Activated T-cell treated with anti-CD3 and anti-CD28 coated beads for 4 hours (primary cell): ENCODE data around the gene BARD1.
"Not testable (repeated sequence)": the region's sequence is repeated elsewhere in the genome, so short reads cannot be mapped to it uniquely, and the experiment has no call there.

Experiments used
- DNase-seq: peaks from one replicate; pipeline ENCODE4 v3.0.0-alpha.2; 2020

The BARD1 gene

DNA sequence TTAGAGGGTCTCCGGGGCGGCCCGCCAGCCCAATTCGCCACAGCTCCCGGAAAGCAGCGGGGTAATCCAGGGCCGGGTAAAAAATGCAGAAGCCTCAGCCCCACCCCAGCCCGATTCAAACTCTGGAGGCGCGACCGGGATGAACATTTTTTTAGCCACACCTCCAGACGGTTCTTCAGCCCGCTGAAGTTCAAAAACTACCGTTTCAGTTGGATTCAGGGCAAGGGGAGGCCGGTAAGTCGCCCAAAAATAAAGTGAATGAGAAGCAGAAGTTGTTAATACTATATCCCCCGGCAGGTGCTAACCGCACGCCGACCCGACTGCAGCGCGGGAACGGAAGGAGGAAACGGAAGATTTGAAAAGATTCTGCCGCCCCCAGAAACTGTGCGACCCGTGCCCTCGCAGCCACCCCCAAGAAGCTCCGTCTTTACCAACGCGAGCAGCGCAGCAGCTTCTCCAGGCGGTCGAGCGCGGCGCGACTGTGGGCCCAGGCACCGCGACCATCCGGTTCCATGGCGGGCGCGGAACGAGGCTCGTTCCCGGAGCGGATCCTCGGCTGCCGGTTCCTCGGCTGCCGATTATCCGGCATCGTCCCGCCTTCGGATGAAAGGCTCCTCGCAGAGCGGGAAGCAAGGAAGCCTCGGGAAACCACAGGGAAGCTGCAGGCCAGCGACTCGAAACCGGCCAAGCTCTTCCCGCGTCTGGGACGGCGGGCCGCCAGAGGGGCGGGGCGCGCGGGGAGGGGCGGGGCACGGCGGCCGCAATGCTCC is at the start of gene BARD1:
Gene BARD1 (minus strand): TSS at position 703 of the 770 bp plus-strand sequence. CDS start 114 bp downstream, at position 589.
- peak; percentile 45 for DNase-seq

- no peak for DNase-seq
These were observed 46.7 kb upstream of the BARD1 start for GRCh38 chr2:214856137-214856536.

DNA sequence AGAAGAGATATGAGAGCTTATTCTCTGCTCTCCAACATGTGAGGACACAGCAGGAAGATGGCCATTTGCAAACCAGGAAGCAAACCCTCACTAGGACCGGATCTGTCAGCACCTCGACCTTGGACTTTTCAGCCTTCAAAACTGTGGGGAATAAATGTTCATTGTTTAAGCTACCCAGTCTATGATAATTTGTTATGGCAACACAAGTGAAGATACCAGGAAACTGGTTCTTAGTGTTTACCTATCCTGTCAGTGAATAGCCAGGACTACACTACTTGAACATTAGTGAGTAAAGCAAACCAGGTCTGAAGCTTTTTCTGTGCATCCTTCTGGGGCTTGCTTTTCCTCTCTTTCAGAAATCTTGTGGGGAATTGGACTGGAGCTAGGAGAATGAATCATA is 44.4 kb upstream of the BARD1 start:
- no peak for DNase-seq

DNA sequence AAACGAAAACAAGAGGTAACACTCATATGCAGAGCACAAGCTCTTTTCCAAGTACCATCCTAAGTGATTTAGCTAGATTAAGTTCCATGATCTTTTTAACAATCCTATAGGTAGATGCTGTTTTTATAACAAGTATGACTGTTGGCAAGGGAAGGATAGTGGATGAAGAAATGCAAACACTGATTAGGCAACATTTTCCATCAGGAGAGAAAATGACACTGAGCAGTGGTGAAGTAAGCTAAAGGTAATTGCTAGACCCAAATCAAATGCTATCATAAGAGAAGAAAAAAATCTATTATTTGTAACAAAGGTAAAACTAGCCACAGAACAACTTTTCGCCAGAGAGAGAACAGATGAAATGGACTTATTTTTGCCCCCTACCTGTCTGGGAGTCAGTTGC is 34.3 kb upstream of the BARD1 start:
- DNase-seq: no peak

GRCh38 chr2:214839464-214839863 is 30.0 kb upstream of the BARD1 start:
- DNase-seq: no peak

DNA sequence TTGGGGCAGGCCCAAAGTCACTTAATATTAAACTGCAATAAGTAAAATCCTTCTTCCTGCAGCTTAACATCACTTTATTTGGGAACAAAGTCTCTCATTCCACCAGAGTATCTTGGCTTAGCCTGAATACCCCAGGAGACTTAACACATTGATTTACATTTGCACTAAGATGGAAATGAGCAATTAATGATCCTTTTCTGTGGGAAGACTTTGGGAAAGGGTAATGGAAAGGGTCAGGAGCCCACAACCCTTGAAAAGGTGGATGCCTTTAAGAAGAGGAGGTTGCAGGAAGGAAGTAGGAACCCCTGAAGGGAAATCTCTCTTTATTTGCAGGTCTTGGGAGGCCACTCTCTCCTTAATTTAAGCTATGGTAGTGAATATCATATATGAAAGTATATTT is 28.0 kb upstream of the BARD1 start:
- no peak for DNase-seq

GRCh38 chr2:214836568-214836967 is 27.1 kb upstream of the BARD1 start:
- no peak for DNase-seq

DNA sequence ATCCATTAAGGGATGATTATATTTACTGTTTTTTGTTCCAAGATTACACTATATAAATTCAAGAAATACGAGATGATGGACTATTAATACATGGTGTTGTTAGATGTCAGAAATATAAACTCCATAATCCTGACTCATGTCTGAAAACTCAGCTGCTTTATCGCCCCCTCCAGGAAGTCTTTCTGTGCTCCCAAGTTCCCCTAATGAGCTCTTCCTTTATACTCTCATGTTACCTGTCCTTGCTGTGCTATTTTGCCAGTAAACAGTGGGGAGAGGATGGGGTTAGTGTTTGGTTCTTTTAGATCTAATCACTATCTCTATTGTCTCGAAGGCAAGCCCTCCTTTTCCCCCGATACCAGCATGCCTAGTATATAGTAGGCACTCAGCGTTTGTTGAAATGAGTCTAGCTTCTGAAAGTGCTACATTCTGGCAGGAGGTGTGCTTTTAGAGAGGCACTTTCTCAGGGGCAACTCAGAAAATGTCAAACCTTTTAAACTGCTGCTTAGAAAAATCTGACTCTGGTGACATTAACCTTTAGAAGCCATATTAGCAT is 21.4 kb upstream of the BARD1 start:
- DNase-seq: no peak

GRCh38 chr2:214816008-214816533 is 6.6 kb upstream of the BARD1 start:
- DNase-seq: no peak

GRCh38 chr2:214810671-214811070 is 1.2 kb upstream of the BARD1 start:
- no peak for DNase-seq

GRCh38 chr2:214809751-214810564 is 475 bp upstream of the BARD1 start:
- peak; percentile 98 for DNase-seq

- no peak for DNase-seq
These were observed 1.8 kb downstream of the BARD1 start for GRCh38 chr2:214807653-214808052.

DNA sequence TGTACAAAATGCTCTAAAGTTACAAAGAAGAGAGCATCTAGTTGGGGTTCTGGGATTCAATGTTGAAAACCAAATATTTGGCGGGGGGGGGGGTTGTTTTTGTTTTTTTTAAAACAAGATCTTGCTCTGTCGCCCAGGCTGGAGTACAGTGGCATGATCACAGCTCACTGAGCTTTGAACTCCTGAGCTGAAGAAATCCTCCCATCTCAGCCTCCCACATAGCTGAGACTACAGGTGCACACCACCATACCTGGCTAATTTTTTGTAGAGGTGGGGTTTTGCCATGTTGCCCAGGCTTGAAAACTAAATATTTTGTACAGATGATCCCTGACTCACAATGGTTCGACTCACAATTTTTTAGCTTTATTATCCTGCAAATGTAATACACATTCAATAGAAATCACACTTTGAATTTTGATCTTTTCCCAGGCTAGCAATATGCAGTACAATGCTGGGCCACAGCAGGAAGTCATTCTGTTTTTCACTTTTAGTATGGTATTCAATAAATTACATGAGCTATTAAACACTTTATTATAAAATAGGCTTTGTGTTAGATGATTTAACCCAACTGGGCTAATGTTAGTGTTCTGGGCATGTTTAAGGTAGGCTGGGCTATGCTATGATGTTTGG is 7.6 kb downstream of the BARD1 start:
- no peak for DNase-seq

- no peak for DNase-seq
These were observed 8.4 kb downstream of the BARD1 start for GRCh38 chr2:214801068-214801467.

GRCh38 chr2:214800180-214800579 is 9.3 kb downstream of the BARD1 start:
- DNase-seq: no peak

- DNase-seq: no peak
These were observed 12.6 kb downstream of the BARD1 start for GRCh38 chr2:214796911-214797310.

DNA sequence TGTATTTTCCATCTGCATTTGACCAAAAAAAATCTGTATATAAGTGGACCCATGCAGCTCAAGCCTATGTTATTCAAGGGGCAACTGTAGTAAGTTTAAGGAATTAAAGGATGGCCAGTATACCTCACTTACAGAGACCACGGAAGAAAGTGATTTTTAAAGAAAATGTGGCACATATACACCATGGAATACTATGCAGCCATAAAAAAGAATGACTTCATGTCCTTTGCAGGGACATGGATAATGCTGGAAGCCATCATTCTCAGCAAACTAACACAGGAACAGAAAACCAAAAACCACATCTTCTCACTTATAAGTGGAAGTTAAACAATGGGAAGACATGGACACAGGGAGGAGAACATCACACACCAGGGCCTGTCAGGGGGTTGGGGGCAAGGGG is 26.3 kb downstream of the BARD1 start:
- not testable (repeated sequence) for DNase-seq

DNA sequence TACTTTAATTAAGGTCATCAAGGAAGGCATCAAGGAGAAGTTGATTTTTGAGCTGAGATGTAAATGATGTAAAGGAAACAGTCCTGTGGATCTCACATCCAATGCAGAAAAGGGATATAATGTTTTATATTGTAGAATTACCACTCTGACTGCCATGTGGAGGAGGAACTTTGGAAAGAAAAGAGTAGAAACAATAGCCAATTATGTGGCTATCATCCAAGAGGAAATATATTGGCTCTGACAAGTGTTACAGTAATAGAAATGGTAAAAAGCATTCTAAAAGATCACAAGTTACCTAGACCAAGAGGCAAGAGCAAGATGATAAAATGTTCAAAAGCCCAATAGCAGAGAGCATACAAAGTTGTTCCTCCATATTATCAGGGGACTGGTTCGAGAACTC is 26.8 kb downstream of the BARD1 start:
- DNase-seq: no peak

DNA sequence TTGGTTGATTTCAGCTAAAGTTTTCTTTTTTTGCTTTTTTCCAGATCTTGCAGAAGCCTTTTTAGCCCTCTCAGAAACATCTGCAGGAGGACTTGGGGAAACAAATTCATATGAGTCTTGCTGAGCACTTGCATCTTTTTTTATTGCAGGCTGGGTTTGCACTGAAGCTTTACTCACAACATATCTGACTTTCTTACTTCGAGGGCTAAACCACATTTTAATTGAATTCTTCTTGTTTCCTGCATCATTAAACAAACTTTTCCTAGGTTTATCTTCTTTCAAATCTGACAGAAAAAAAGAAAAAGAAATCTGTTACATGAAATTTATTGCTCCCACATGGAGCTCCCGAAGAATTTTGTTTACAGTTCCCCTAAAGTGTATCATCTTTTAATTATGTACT is 28.3 kb downstream of the BARD1 start:
- DNase-seq: no peak

GRCh38 chr2:214775971-214776370 is 33.5 kb downstream of the BARD1 start:
- DNase-seq: no peak

DNA sequence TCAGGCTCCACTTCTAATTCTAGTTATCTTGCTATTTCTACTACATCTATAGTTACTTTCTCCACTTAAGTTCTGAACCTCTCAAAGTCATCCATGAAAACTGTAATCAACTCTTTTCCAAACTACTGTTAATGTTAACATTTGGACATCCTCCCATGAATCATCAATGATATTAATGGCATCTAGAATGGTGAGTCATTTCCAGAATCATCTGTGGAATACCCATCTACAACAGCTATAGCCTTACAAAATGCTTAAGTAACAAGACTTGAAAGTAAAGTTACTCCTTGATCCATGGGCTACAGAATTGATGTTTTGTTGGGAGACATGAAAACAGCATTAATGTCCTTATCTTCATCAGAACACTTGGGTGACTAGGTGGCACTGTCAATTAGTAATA is 35.4 kb downstream of the BARD1 start:
- DNase-seq: no peak

DNA sequence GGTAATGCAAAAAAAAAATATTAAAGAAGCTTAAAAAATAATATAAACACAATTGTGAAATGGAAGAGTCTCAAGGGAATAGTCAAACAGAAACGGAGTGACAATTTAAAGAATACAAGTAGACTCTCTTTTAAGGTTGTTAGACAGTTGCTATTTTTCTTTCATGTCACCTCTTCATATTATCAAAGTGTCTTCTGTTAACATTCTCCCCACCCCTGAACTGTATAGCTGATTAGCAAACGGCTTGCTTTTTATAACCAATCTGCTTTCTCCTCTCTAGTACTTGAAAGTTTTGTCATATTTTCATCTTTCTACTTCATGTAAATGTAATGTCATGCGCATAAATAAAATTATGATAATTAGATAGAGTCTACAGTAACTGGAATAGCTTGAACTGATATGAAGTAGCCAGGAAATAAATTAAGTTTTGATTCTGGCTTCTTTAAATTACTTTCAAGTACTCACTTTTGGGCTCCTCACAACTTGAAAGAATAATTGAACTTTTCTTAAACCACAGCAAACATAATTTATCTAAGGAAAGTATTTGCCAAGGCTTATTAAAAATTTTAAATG is 37.0 kb downstream of the BARD1 start:
- no peak for DNase-seq

GRCh38 chr2:214765180-214765579 is 44.3 kb downstream of the BARD1 start:
- no peak for DNase-seq
